Measurements from ENCODE around the gene KRT6A.

The KRT6A gene

DNA sequence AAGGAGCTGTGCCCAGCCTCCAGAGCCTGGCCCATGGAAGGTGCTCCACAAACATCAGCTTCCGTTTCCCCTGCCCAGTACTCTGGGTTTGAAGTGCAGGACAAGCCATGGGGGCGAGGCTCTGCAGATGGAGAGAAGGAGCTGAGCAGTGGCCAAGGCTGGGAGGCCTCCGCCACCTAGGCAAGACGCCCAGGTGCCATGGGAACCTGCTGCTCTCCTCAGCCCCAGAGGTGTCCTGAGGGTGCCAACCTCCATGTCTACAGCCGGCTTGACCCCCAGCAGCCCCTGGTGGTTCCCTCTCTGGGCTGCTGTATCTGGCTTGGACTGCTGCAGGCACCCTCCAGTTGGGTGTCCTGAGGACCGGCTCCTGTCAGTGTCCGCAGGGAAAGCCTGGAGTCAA is 47.5 kb upstream of the KRT6A start:
- Histone ChIP-seq H3K79me2 (ENCODE audit: low read length) (no peaks in the 10 kb centered on the region), H2AFZ (ENCODE audit: low read length) (no peak overlapping the region), H4K20me1 (ENCODE audit: insufficient read depth, low read length) (no peaks in the 10 kb centered on the region), H3K4me3 (ENCODE audit: low read length) (no peak overlapping the region), H3K9me2 (replicated peaks; ENCODE audit: insufficient read depth, low read length) (no peaks in the 10 kb centered on the region), H3K4me1 (ENCODE audit: low read length) (no peaks in the 10 kb centered on the region), H3K9me3 (replicated peaks; ENCODE audit: insufficient read depth, low read length) (no peaks in the 10 kb centered on the region), H3F3A (ENCODE audit: insufficient read depth, low read length) (no peaks in the 10 kb centered on the region), H3K36me3 (replicated peaks; ENCODE audit: insufficient read depth, low read length) (no peaks in the 10 kb centered on the region), H3K4me2 (ENCODE audit: low read depth, low read length) (no peak overlapping the region), H3K9ac (ENCODE audit: low read length) (no peak overlapping the region), H3K27me3 (replicated peaks; ENCODE audit: insufficient read depth, low read length) (peaks cover 29% of the 10 kb centered on the region), H3K27ac (ENCODE audit: low read length) (no peak overlapping the region)
- DNase-seq, result no peak
- no peak for TF ChIP-seq EZH2phosphoT487 (IDR thresholded peaks at IDR 0.05; ENCODE audit: low read length)
- no peak for TF ChIP-seq EZH2 (optimal IDR thresholded peaks at IDR 0.05; ENCODE audit: low read depth, low read length)
- TF ChIP-seq, protein P1, sequence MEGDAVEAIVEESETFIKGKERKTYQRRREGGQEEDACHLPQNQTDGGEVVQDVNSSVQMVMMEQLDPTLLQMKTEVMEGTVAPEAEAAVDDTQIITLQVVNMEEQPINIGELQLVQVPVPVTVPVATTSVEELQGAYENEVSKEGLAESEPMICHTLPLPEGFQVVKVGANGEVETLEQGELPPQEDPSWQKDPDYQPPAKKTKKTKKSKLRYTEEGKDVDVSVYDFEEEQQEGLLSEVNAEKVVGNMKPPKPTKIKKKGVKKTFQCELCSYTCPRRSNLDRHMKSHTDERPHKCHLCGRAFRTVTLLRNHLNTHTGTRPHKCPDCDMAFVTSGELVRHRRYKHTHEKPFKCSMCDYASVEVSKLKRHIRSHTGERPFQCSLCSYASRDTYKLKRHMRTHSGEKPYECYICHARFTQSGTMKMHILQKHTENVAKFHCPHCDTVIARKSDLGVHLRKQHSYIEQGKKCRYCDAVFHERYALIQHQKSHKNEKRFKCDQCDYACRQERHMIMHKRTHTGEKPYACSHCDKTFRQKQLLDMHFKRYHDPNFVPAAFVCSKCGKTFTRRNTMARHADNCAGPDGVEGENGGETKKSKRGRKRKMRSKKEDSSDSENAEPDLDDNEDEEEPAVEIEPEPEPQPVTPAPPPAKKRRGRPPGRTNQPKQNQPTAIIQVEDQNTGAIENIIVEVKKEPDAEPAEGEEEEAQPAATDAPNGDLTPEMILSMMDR (IDR thresholded peaks at IDR 0.05; ENCODE audit: low read length), result no peak

DNA sequence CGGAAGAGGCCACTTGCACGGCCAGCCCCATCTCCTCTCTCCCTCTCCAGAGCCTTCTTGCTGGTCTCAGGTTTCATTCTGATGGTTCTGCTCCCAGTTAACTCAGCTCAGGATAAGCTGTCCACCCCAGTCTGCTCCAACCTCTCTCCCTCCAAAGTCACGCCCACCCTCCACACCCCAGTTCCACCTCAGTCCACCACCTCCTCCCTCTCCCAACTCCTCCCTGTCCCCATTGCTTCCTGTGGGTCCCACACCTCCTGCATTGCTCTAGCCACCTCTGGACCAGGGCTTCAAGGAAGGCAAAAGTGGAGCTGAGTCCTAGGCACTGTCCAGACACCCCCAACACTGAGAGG is 46.7 kb upstream of the KRT6A start:
- no peak overlapping the region for H3K4me3 ChIP-seq (ENCODE audit: low read length)
- no peaks in the 10 kb centered on the region for H3K9me2 ChIP-seq (replicated peaks; ENCODE audit: insufficient read depth, low read length)
- H3K9me3 ChIP-seq (replicated peaks; ENCODE audit: insufficient read depth, low read length), result no peaks in the 10 kb centered on the region
- TF ChIP-seq EZH2 (optimal IDR thresholded peaks at IDR 0.05; ENCODE audit: low read depth, low read length), result no peak
- H2AFZ ChIP-seq (ENCODE audit: low read length), result no peak overlapping the region
- H4K20me1 ChIP-seq (ENCODE audit: insufficient read depth, low read length), result no peaks in the 10 kb centered on the region
- H3K27ac ChIP-seq (ENCODE audit: low read length), result no peak overlapping the region
- H3K27me3 ChIP-seq (replicated peaks; ENCODE audit: insufficient read depth, low read length), result peaks cover 21% of the 10 kb centered on the region
- H3K79me2 ChIP-seq (ENCODE audit: low read length), result no peaks in the 10 kb centered on the region
- DNase-seq, result no peak
- H3K4me1 ChIP-seq (ENCODE audit: low read length), result no peaks in the 10 kb centered on the region
- H3K36me3 ChIP-seq (replicated peaks; ENCODE audit: insufficient read depth, low read length), result no peaks in the 10 kb centered on the region
- no peak overlapping the region for H3K9ac ChIP-seq (ENCODE audit: low read length)
- no peak overlapping the region for H3K4me2 ChIP-seq (ENCODE audit: low read depth, low read length)
- H3F3A ChIP-seq (ENCODE audit: insufficient read depth, low read length), result no peaks in the 10 kb centered on the region

DNA sequence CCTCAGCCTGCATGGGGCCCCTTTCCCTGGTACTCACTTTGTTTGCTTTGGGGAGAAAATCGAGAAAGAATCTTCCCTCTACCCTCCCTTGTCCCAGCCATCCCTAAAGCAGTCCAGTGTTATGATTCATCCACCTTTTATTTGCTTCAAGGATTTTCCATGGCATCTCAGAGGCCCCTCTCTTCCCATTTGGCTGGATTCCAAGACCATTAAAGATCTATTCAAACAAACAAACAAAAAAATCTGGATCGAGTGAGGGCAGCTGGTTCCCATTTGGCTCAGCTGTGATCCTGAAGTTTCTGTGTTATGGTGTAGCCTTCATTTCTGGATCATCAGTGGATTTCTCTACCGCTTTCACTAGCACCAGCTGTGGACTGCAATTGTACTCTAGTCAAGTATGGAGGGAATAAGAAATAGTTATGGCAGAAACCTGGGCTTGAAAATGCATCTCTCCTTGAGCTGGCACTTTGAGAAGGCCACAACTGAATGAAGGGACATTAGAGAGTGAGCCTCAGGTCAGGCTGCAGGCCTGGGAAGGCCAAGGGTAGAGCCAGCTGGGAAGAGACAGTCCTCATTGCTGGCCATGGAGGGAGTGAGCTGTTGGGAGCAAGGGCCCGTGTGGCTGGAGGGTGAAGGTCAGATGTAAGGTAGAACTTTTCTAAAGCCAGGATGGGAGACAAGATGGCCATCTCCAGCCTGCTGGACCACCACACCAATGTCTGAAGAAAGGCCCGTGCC is 46.2 kb upstream of the KRT6A start:
- Histone ChIP-seq H3F3A (ENCODE audit: insufficient read depth, low read length) (no peaks in the 10 kb centered on the region), H3K79me2 (ENCODE audit: low read length) (no peaks in the 10 kb centered on the region), H3K27ac (ENCODE audit: low read length) (no peak overlapping the region), H2AFZ (ENCODE audit: low read length) (no peak overlapping the region), H3K9me3 (replicated peaks; ENCODE audit: insufficient read depth, low read length) (no peaks in the 10 kb centered on the region), H3K9me2 (replicated peaks; ENCODE audit: insufficient read depth, low read length) (no peaks in the 10 kb centered on the region), H3K36me3 (replicated peaks; ENCODE audit: insufficient read depth, low read length) (no peaks in the 10 kb centered on the region), H3K9ac (ENCODE audit: low read length) (no peak overlapping the region), H3K4me1 (ENCODE audit: low read length) (no peaks in the 10 kb centered on the region), H3K4me3 (ENCODE audit: low read length) (no peak overlapping the region), H4K20me1 (ENCODE audit: insufficient read depth, low read length) (no peaks in the 10 kb centered on the region), H3K27me3 (replicated peaks; ENCODE audit: insufficient read depth, low read length) (peaks cover 16% of the 10 kb centered on the region), H3K4me2 (ENCODE audit: low read depth, low read length) (no peak overlapping the region)
- DNase-seq, result no peak
- TF ChIP-seq, protein P1 (IDR thresholded peaks at IDR 0.05; ENCODE audit: low read length), result no peak
- no peak for TF ChIP-seq EZH2phosphoT487 (IDR thresholded peaks at IDR 0.05; ENCODE audit: low read length)
- TF ChIP-seq EZH2 (optimal IDR thresholded peaks at IDR 0.05; ENCODE audit: low read depth, low read length), result no peak

DNA sequence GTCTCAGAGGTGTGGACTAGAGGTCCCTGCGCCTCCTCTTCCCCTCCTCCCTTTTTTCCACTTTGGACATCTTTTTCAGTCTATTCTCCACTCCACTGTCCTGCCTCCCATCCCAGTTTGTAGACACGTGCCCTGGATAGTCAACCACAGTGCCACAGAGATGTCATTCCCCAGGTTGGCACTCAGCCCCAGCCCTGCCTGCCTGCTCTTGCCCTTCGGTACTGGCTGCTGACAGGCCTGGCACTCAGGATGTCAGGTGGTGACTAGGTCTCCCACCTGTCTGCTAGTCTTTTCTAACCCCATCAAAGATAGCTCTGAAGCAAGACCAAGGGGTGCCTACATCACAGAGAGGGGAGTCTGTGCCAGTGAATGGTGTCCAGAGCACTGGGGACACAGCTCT is 44.0 kb upstream of the KRT6A start:
- peaks cover 23% of the 10 kb centered on the region for H3K27me3 ChIP-seq (replicated peaks; ENCODE audit: insufficient read depth, low read length)
- H2AFZ ChIP-seq (ENCODE audit: low read length), result no peak overlapping the region
- no peaks in the 10 kb centered on the region for H3K36me3 ChIP-seq (replicated peaks; ENCODE audit: insufficient read depth, low read length)
- no peaks in the 10 kb centered on the region for H4K20me1 ChIP-seq (ENCODE audit: insufficient read depth, low read length)
- DNase-seq, result no peak
- H3K4me1 ChIP-seq (ENCODE audit: low read length), result no peaks in the 10 kb centered on the region
- TF ChIP-seq EZH2 (optimal IDR thresholded peaks at IDR 0.05; ENCODE audit: low read depth, low read length) (no peak), EZH2phosphoT487 (IDR thresholded peaks at IDR 0.05; ENCODE audit: low read length) (no peak)
- TF ChIP-seq, protein P1 (IDR thresholded peaks at IDR 0.05; ENCODE audit: low read length), result no peak
- no peak overlapping the region for H3K27ac ChIP-seq (ENCODE audit: low read length)
- H3F3A ChIP-seq (ENCODE audit: insufficient read depth, low read length), result no peaks in the 10 kb centered on the region
- H3K79me2 ChIP-seq (ENCODE audit: low read length), result no peaks in the 10 kb centered on the region
- no peak overlapping the region for H3K9ac ChIP-seq (ENCODE audit: low read length)
- H3K9me3 ChIP-seq (replicated peaks; ENCODE audit: insufficient read depth, low read length), result no peaks in the 10 kb centered on the region
- H3K9me2 ChIP-seq (replicated peaks; ENCODE audit: insufficient read depth, low read length), result no peaks in the 10 kb centered on the region
- no peak overlapping the region for H3K4me2 ChIP-seq (ENCODE audit: low read depth, low read length)
- H3K4me3 ChIP-seq (ENCODE audit: low read length), result no peak overlapping the region

Measured in MM.1S (cell line).